Transverse colon (tissue), 4 donors: ENCODE results near the gene FEN1. TPM values are rescaled to one million over a fixed set of nuclear protein-coding genes. Genes with fewer than 3 reads are reported as not detected.

ENCODE experiments used
- DNase-seq: peaks from one replicate; pipeline ENCODE4 v3.0.0-alpha.2; 2019
- H3K27ac ChIP-seq, 4 donors: fragments of 200-600 bp; sonication (generic); 2 replicates each; pipeline ENCODE4 v1.5.1; 2016 to 2018; ENCODE audit warnings: inconsistent platforms in 4 of 4
- H3K27me3 ChIP-seq: fragments of 200-600 bp; sonication (generic); 2 replicates; pipeline ENCODE4 v1.5.1; 2017; ENCODE audit warnings: inconsistent platforms
- H3K36me3 ChIP-seq, 4 donors: fragments of 200-600 bp; sonication (generic); 2 replicates each; pipeline ENCODE4 v1.5.1; 2017 to 2019; ENCODE audit warnings: inconsistent platforms in 4 of 4
- H3K4me1 ChIP-seq, 4 donors: fragments of 200-600 bp; sonication (generic); 2 replicates each; pipeline ENCODE4 v1.5.1; 2017 to 2020; ENCODE audit warnings: inconsistent platforms in 4 of 4
- H3K4me3 ChIP-seq, 4 donors: fragments of 200-600 bp; sonication (generic); 1 replicate in 1 of 4; 2 replicates in 3 of 4; pipeline versions ENCODE4 v1.5.1 to v1.6.1; 2017 to 2019; ENCODE audit warnings: inconsistent platforms in 4 of 4
- H3K9me3 ChIP-seq, 2 donors: fragments of 200-600 bp; sonication (generic); 2 replicates each; pipeline ENCODE4 v1.5.1; 2017 to 2019; ENCODE audit warnings: inconsistent platforms in 2 of 2
- EP300 ChIP-seq: sonication (generic); formaldehyde crosslinking; IDR thresholded peaks from one replicate; pipeline ENCODE4 v1.6.1; 2017; ENCODE audit warnings: antibody characterized with exemption, low read depth
- POLR2A ChIP-seq: fragments of 450-650 bp; IDR thresholded peaks from one replicate; pipeline ENCODE4 v1.6.1; 2016; ENCODE audit warnings: antibody characterized with exemption, mild to moderate bottlenecking, moderate library complexity
- POLR2AphosphoS5 ChIP-seq, 3 donors: sonication (generic); formaldehyde crosslinking; IDR thresholded peaks; one replicate each; pipeline ENCODE4 v1.6.1; 2016; ENCODE audit warnings: antibody characterized with exemption in 3 of 3
- WGBS, 2 donors: methylation state at CpG; one replicate each; pipeline ENCODE4 v1.1.5; 2018; ENCODE audit warnings: low coverage in 1 of 2; 5-methylcytosine and 5-hydroxymethylcytosine counted together
- in situ Hi-C, 4 donors: fragments of 200-750 bp; cut with MboI; loops; one replicate each; pipeline versions ENCODE4 v1.15.0 to v1.15.1; 2017; ENCODE audit warnings: low sequenced_read_pairs in 3 of 4, low pct_ligation_motif_present in 1 of 4, low pct_unique_long_range_greater_than_20kb in 1 of 4
- intact Hi-C: fragments of 100-400 bp; cut with DNase I; formaldehyde crosslinking; loops from one replicate; pipeline ENCODE4 v1.15.1; 2023; ENCODE audit warnings: low total_unique reads
- total RNA-seq, 4 donors: library from RNA; depleted of rRNA; stranded (reverse); fragments of >200 nt; gene quantifications; one replicate each; pipeline ENCODE4 v1.1.0, GENCODE V29; 2016
- TF ChIP-seq, protein P1 (sequence below), 5 experiments: fragments of 200-600 bp in 3 of 5; fragments of 450-650 bp in 2 of 5; sonication (generic) in 3 of 5; IDR thresholded peaks; 1 replicate in 2 of 5; 2 replicates in 3 of 5; pipeline ENCODE4 v1.5.1; 2016 to 2017; ENCODE audit warnings: antibody characterized with exemption in 5 of 5, inconsistent platforms in 3 of 5, mild to moderate bottlenecking in 2 of 5, moderate library complexity in 1 of 5

FEN1 gene
- total RNA-seq, 4 donors from 2014 or later: 1.00 to 9.4 (median 4.5) TPM

DNA sequence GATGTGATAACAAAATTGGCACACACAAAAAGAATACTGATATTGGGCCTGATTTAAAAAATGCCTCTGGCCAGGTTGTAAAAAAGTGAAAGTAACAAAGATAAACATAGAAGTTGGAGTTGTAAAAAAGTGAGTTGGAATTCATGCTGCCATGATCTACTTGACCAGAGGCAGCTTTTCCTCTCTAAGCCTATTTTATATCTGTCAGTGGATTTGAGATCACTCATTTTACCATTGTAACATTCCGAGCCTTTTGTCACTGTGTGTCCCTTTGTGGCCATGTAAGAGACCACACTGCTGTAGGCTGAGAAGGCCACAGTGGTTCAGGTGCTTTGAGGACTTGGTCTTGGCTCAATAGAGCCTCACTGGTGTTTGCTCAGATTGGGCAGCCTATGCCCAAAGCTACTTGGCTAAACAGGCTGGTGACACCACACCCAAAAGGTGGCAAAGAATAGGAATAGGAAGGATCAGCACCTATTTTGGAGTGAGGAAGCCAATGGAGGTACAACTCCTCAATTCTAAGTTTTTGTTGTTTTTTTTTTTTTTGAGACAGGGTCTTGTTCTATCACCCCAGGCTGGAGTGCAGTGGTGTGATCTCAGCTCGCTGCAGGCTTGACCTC is 7.1 kb downstream of the FEN1 start:
- intact Hi-C loops (loop anchor here (10.0 kb wide), 1 partner anchor 285 kb away; no protein-coding TSS in a partner anchor), in situ Hi-C loops (loop anchor here in 3 of 4 donors (10.0 to 25.0 kb wide), 3 partner anchors 155 to 313 kb away; partner anchors contain the start of genes INCENP (in 2 of the 3) and BEST1 (in 1 of the 3))
- Histone ChIP-seq H3K4me1 (peaks cover 0 to 3% (median 0%) of the 10 kb centered on the region in 4 donors), H3K4me3 (no peak overlapping the region), H3K27me3 (no peaks in the 10 kb centered on the region), H3K9me3 (no peaks in the 10 kb centered on the region), H3K27ac (no peak overlapping the region), H3K36me3 (no peaks in the 10 kb centered on the region)
- 93 to 100% methylated on average over 1 to 2 of the region's 2 CpGs for WGBS, 2 donors
- DNase-seq: no peak
- no peak for TF ChIP-seq EP300
- TF ChIP-seq, protein P1, sequence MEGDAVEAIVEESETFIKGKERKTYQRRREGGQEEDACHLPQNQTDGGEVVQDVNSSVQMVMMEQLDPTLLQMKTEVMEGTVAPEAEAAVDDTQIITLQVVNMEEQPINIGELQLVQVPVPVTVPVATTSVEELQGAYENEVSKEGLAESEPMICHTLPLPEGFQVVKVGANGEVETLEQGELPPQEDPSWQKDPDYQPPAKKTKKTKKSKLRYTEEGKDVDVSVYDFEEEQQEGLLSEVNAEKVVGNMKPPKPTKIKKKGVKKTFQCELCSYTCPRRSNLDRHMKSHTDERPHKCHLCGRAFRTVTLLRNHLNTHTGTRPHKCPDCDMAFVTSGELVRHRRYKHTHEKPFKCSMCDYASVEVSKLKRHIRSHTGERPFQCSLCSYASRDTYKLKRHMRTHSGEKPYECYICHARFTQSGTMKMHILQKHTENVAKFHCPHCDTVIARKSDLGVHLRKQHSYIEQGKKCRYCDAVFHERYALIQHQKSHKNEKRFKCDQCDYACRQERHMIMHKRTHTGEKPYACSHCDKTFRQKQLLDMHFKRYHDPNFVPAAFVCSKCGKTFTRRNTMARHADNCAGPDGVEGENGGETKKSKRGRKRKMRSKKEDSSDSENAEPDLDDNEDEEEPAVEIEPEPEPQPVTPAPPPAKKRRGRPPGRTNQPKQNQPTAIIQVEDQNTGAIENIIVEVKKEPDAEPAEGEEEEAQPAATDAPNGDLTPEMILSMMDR (IDR thresholded peaks at IDR 0.05): no peak
- no peak for TF ChIP-seq POLR2A
- TF ChIP-seq POLR2AphosphoS5 (IDR thresholded peaks at IDR 0.05): no peak

DNA sequence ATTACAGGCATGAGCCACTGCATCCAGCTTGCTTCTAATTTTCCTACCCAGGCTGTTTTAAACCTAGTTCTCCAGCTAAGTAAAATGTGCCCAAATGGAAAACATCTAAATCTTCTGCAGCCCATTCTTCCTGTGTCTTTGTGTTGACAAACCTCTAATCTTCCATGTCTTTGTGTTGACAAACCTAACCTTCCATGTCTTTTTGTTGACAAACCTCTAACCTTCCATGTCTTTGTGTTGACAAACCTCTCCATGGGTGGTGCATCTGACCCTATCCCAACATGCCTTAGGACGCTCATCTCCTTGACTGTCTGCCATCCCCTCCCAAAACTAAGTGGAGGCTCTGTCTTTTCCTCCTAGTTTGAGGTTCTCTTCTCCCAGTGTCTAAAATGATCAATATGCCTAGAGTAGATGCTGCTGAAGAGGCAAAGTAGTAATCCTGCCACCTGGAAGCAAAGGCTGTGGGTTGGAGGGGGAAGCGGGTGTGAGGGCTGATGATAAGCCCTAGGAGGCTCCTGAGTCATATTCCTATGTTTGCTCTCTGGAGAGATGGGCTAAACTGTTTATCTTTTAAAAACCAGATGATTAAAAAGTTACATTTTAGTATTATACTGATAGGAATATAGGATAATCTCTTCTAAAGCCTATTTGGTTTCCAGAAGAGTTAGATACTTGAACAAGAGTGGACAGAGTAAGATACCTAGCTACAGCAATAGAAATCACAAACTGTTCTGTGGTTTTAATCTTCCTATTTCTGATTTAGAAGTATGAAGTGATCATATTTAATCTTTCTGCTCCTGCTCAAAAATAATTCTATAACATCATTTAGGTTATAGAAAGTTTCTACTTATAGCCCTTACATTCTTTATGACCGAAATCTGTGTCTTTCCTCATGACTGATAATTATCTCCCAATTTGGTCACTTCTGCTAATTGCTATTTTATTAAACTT is 7.9 kb downstream of the FEN1 start:
- H3K36me3 ChIP-seq: no peaks in the 10 kb centered on the region
- intact Hi-C loops (no loop called here), in situ Hi-C loops (no loop called here)
- H3K9me3 ChIP-seq: no peaks in the 10 kb centered on the region
- DNase-seq: no peak
- TF ChIP-seq EP300 (no peak), POLR2A (no peak), POLR2AphosphoS5 (IDR thresholded peaks at IDR 0.05) (no peak)
- TF ChIP-seq, protein P1 (IDR thresholded peaks at IDR 0.05): no peak
- no peak overlapping the region for H3K4me3 ChIP-seq
- H3K27me3 ChIP-seq: no peaks in the 10 kb centered on the region
- no peak overlapping the region for H3K27ac ChIP-seq
- H3K4me1 ChIP-seq: peaks cover 0 to 3% (median 0%) of the 10 kb centered on the region in 4 donors
- WGBS, 2 donors: 83 to 88% methylated on average over 3 of the region's 3 CpGs

DNA sequence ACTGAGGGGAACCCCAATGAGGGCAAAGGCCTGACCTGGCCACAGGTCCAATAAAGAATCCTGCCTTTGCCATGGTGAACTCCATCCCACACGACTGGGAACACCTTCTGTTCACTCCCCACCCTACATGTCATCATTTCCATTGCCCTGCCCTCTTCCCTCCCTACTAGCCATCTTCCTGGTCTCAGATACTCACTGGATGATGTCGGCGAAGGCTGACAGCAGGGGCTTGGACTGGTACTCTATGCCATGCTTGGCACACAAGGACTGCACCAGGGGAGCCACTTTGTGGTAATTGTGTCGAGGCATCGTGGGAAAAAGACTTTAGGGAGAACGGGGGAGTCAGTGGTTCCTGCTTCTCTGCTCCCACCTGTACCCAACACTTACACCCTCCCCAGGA is 9.9 kb downstream of the FEN1 start:
- DNase-seq: no peak
- Histone ChIP-seq H3K4me1 (peaks cover 0 to under 1% (median 0%) of the 10 kb centered on the region in 4 donors), H3K9me3 (no peaks in the 10 kb centered on the region), H3K36me3 (no peaks in the 10 kb centered on the region), H3K27me3 (no peaks in the 10 kb centered on the region), H3K4me3 (no peak overlapping the region), H3K27ac (no peak overlapping the region)
- TF ChIP-seq POLR2A (no peak), POLR2AphosphoS5 (IDR thresholded peaks at IDR 0.05) (no peak), EP300 (no peak)
- TF ChIP-seq, protein P1 (IDR thresholded peaks at IDR 0.05): no peak
- in situ Hi-C loops: no loop called here
- 89 to 97% methylated on average over 5 to 6 of the region's 6 CpGs for WGBS, 2 donors
- intact Hi-C loops: no loop called here

DNA sequence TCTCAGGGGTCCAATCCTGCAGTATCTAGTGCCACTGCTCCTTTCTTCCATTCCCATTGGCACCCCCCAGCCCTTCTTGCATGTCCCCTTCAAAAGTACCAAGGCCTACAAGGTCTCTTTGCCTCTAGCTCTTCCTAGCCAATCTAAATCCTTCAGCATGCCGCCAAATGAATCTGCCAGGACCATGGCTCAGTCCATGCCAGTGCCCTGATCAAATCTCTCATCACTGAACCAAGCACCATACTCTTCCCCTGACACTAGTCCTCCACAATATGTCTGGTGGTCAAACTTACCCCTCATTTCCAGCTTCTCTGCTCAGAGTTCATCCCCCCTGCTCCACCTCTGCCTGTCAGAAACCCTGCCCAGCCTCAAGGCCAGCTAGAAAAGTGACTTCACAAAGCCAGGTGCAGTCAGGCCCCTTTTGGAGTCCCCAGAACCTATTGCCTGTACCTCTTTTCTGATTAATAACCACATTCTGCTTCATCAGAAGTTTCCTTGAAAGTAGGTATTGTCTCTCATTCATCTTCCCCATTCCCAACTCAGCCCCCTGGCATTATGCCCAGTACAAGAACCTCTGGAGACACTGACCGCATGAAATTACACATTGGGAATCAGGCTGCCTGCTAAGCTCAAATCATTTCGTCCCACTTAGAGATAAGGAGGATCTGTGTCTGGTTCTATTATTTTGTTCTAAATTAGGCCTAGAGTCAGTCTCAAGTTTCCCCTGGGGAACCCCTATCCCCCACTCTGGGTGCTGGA is 11.4 kb downstream of the FEN1 start:
- Histone ChIP-seq H3K27ac (no peak overlapping the region), H3K4me1 (no peaks in the 10 kb centered on the region), H3K36me3 (no peaks in the 10 kb centered on the region), H3K27me3 (no peaks in the 10 kb centered on the region), H3K4me3 (no peak overlapping the region), H3K9me3 (no peaks in the 10 kb centered on the region)
- 80 to 85% methylated on average over 2 to 3 of the region's 3 CpGs for WGBS, 2 donors
- TF ChIP-seq, protein P1 (IDR thresholded peaks at IDR 0.05): no peak
- no peak for TF ChIP-seq POLR2A
- no peak for TF ChIP-seq EP300
- no peak for TF ChIP-seq POLR2AphosphoS5 (IDR thresholded peaks at IDR 0.05)
- in situ Hi-C loops: no loop called here
- DNase-seq: no peak
- intact Hi-C loops: no loop called here
